Stomach (tissue), 9 donors: ENCODE measurements around the gene FAT3. TPM values are rescaled to one million over a fixed set of nuclear protein-coding genes. Genes with fewer than 3 reads are reported as not detected.

Experiments
- DNase-seq, 2 donors: peaks; one replicate each; pipeline versions ENCODE4 v3.0.0 to v3.0.0-alpha.2; 2013 to 2019
- H3K27ac ChIP-seq, 5 donors: fragments of 200-600 bp in 4 of 5; sonication (generic) in 4 of 5; one replicate each; pipeline ENCODE4 v1.5.1; 2013 to 2019; ENCODE audit warnings: mild to moderate bottlenecking in 1 of 5, moderate library complexity in 1 of 5
- H3K27me3 ChIP-seq, 3 donors: fragments of 200-600 bp; sonication (generic); one replicate each; pipeline ENCODE4 v1.5.1; 2017 to 2019; ENCODE audit warnings: mixed run types in 1 of 3
- H3K36me3 ChIP-seq, 4 donors: fragments of 200-600 bp; sonication (generic); 1 replicate in 3 of 4; 2 replicates in 1 of 4; pipeline ENCODE4 v1.5.1; 2016 to 2019
- H3K4me1 ChIP-seq, 4 donors: fragments of 200-600 bp; sonication (generic); one replicate each; pipeline ENCODE4 v1.5.1; 2016 to 2019
- H3K4me3 ChIP-seq, 4 donors: fragments of 200-600 bp; sonication (generic) in 3 of 4; one replicate each; pipeline ENCODE4 v1.5.1; 2016 to 2019; ENCODE audit warnings: mild to moderate bottlenecking in 1 of 4
- H3K9me3 ChIP-seq, 4 donors: fragments of 200-600 bp; sonication (generic); one replicate each; pipeline ENCODE4 v1.5.1; 2016 to 2019
- EP300 ChIP-seq: sonication (generic); formaldehyde crosslinking; IDR thresholded peaks from one replicate; pipeline ENCODE4 v1.6.1; 2017; ENCODE audit warnings: antibody characterized with exemption
- POLR2A ChIP-seq, 4 donors: fragments of 450-650 bp; IDR thresholded peaks; one replicate each; pipeline ENCODE4 v1.6.1; 2016; ENCODE audit warnings: antibody characterized with exemption in 4 of 4, control low read depth in 2 of 4, mild to moderate bottlenecking in 1 of 4, moderate library complexity in 1 of 4
- POLR2AphosphoS5 ChIP-seq, 3 donors: sonication (generic); formaldehyde crosslinking; IDR thresholded peaks; one replicate each; pipeline ENCODE4 v1.6.1; 2016; ENCODE audit warnings: antibody characterized with exemption in 3 of 3
- WGBS, 5 donors: extraction: QIAGEN DNeasy Blood & Tissue Kit in 3 of 5; methylation state at CpG; one replicate each; pipeline versions ENCODE4 v1.1.5 to v1.1.7; 2013 to 2018; 5-methylcytosine and 5-hydroxymethylcytosine counted together
- intact Hi-C: fragments of 100-400 bp; cut with DNase I; formaldehyde crosslinking; loops from one replicate; pipeline ENCODE4 v1.15.1; 2023; ENCODE audit warnings: low total_unique reads
- polyA plus RNA-seq, 3 donors: library from polyadenylated mRNA; stranded (reverse); fragments of 200-250 nt; gene quantifications; one replicate each; pipeline ENCODE4 v1.2.3, GENCODE V29; 2013
- total RNA-seq, 5 donors: library from RNA; depleted of rRNA; stranded (reverse); fragments of >200 nt; gene quantifications; one replicate each; pipeline versions ENCODE4 v1.1.0 to v1.2.3, GENCODE V29; 2014 to 2016
- TF ChIP-seq, protein P1 (sequence below), 7 experiments: fragments of 450-650 bp in 4 of 7; fragments of 200-600 bp in 3 of 7; sonication (generic) in 3 of 7; IDR thresholded peaks; one replicate each; pipeline ENCODE4 v1.5.1; 2016 to 2019; ENCODE audit warnings: antibody characterized with exemption in 7 of 7, control low read depth in 2 of 7, mild to moderate bottlenecking in 1 of 7
- donor health status: healthy with polysubstance abuse.
- donor health status: Bipolar disorder and iron deficiency.
- donor health status: healthy.

The FAT3 gene
- total and polyA plus RNA-seq, 8 donors = under 0.01 to 54.3 (median 2.4) TPM

DNA sequence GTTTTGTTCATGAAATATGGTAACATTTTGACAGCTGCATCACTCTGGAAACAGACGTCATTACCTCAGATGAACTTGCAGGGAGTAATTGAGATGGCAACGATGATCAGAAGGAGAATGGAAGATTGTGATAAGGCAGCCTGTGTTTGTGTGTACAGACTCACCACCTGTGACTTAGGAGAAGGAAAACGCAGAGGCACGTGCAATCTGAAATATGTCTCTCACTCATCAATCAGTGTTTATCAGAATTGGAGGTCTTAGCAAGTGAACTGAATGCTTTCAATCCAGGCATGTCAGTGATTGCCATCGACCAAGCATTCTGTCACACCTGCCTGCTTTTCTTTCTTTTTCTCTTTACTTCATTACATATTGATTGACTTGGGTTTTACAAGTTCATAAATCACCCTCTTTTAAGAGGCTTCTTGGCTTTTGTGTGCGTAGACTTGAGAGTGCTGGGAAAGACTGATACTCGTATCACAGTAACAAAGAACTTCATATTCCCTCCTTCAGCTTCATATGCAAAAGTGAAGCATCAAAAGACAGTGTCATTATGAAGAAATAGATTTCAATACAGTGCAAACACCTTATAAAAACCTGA, 24.6 kb downstream of the FAT3 start:
- no peak for DNase-seq
- Histone ChIP-seq H3K9me3 (no peaks in the 10 kb centered on the region), H3K27me3 (no peaks in the 10 kb centered on the region), H3K4me3 (no peak overlapping the region), H3K4me1 (peaks cover 0 to 8% (median 1%) of the 10 kb centered on the region in 4 donors), H3K27ac (no peak overlapping the region), H3K36me3 (no peaks in the 10 kb centered on the region)
- intact Hi-C loops = no loop called here
- TF ChIP-seq, protein P1, sequence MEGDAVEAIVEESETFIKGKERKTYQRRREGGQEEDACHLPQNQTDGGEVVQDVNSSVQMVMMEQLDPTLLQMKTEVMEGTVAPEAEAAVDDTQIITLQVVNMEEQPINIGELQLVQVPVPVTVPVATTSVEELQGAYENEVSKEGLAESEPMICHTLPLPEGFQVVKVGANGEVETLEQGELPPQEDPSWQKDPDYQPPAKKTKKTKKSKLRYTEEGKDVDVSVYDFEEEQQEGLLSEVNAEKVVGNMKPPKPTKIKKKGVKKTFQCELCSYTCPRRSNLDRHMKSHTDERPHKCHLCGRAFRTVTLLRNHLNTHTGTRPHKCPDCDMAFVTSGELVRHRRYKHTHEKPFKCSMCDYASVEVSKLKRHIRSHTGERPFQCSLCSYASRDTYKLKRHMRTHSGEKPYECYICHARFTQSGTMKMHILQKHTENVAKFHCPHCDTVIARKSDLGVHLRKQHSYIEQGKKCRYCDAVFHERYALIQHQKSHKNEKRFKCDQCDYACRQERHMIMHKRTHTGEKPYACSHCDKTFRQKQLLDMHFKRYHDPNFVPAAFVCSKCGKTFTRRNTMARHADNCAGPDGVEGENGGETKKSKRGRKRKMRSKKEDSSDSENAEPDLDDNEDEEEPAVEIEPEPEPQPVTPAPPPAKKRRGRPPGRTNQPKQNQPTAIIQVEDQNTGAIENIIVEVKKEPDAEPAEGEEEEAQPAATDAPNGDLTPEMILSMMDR (IDR thresholded peaks at IDR 0.05) = no peak
- no peak for TF ChIP-seq POLR2A (IDR thresholded peaks at IDR 0.05)
- TF ChIP-seq POLR2AphosphoS5 (IDR thresholded peaks at IDR 0.05) = no peak
- no peak for TF ChIP-seq EP300
- WGBS, 5 donors = 37 to 56% (median 45%) methylated on average over 7 of the region's 7 CpGs

DNA sequence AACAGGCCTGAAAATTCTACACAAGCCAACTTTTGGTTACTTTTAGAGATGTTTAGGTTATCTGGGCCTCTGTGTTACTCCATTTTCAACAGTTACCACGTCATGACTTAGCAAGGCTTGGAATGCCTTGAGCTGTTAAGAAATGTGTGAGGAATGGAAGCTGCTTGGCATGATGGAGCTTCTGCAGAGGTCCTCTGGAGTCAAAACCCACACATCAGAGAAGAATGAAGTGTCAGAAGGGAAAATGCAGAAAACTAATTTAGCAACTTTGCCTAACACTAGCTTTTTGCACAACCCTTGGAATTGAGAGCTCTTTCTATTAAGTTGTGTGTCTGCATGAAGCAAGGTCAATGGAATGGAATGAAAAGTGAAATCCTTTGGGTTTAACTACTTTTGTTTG, 27.4 kb downstream of the FAT3 start:
- H3K9me3 ChIP-seq = no peaks in the 10 kb centered on the region

DNA sequence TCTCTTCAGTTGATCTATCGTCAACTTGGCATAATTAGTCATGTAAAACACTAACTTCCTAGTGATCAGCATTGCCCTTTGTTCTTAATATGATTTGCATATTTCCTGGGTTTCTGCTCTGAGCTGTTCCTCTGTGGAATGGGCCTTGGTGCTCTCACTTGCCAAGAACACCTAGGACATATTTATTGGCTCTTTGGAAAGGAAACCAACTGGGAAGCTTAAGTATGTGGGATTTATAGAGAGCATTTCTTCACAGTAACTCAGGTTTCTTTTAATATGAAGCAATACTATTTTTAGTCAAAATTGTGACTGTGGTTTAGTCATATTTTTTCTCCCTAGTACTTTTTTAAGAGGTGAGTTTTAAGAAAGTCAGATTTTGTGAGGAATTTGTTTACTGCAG, 28.8 kb downstream of the FAT3 start:
- WGBS, 5 donors = 64 to 88% (median 82%) methylated on average over 1 of the region's 1 CpG
- intact Hi-C loops = no loop called here
- no peaks in the 10 kb centered on the region for H3K9me3 ChIP-seq
- peaks cover 0 to 8% (median 1%) of the 10 kb centered on the region in 4 donors for H3K4me1 ChIP-seq
- no peak overlapping the region for H3K27ac ChIP-seq
- no peak for TF ChIP-seq POLR2AphosphoS5 (IDR thresholded peaks at IDR 0.05)
- TF ChIP-seq EP300 = no peak
- TF ChIP-seq, protein P1 (IDR thresholded peaks at IDR 0.05) = no peak
- no peak for TF ChIP-seq POLR2A (IDR thresholded peaks at IDR 0.05)
- H3K27me3 ChIP-seq = no peaks in the 10 kb centered on the region
- no peak for DNase-seq
- H3K4me3 ChIP-seq = no peak overlapping the region
- H3K36me3 ChIP-seq = no peaks in the 10 kb centered on the region

More for the DNA sequence above, 27.4 kb downstream of the FAT3 start:
- TF ChIP-seq POLR2AphosphoS5 (IDR thresholded peaks at IDR 0.05) (no peak), EP300 (no peak), POLR2A (IDR thresholded peaks at IDR 0.05) (no peak)
- TF ChIP-seq, protein P1 (IDR thresholded peaks at IDR 0.05) = no peak
- Histone ChIP-seq H3K4me3 (no peak overlapping the region), H3K36me3 (no peaks in the 10 kb centered on the region), H3K27ac (no peak overlapping the region), H3K27me3 (no peaks in the 10 kb centered on the region), H3K4me1 (peaks cover 0 to 8% (median 1%) of the 10 kb centered on the region in 4 donors)
- DNase-seq = peak in 1 of 2 donors; percentile 11
- WGBS, 5 donors = 58 to 84% (median 67%) methylated on average over 1 of the region's 1 CpG
- intact Hi-C loops = no loop called here

DNA sequence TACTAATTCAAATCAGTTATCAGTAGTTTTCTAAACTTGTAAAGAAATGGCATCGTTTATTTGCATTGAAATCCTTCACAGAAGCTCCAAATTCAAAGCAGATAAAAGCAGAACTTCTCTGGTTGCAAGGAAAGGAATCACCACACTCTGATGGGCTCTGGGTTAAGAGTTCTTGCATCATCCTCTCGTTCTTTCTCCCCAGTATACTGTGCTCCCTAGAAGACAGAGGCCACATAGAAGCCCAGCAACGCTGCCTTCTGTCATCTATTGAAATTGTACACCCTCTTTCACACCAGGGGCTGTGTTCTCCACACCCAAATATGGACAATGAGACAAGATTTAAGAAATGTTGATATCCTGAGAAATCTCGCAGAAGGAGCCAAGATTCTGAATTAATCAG, 29.3 kb downstream of the FAT3 start:
- Histone ChIP-seq H3K27ac (no peak overlapping the region), H3K4me3 (no peak overlapping the region), H3K27me3 (no peaks in the 10 kb centered on the region), H3K9me3 (no peaks in the 10 kb centered on the region), H3K4me1 (peaks cover 0 to 8% (median 1%) of the 10 kb centered on the region in 4 donors), H3K36me3 (no peaks in the 10 kb centered on the region)
- intact Hi-C loops = no loop called here
- peak in 1 of 2 donors; percentile 7 for DNase-seq
- TF ChIP-seq, protein P1 (IDR thresholded peaks at IDR 0.05) = no peak
- TF ChIP-seq EP300 (no peak), POLR2A (IDR thresholded peaks at IDR 0.05) (no peak), POLR2AphosphoS5 (IDR thresholded peaks at IDR 0.05) (no peak)
- 56 to 72% (median 69%) methylated on average over 4 of the region's 4 CpGs for WGBS, 5 donors
